NCI-H2227 treated with DMSO at 0.1 percent for 48 hours (cell line): ENCODE measurements around the gene AEBP2.
"Not testable (repeated sequence)": the region's sequence is repeated elsewhere in the genome, so short reads cannot be mapped to it uniquely, and the experiment has no call there.

Experiments
- DNase-seq: peaks from one replicate; lab custom pipeline; 2025; lab: John Stamatoyannopoulos, UW

AEBP2 gene

DNA sequence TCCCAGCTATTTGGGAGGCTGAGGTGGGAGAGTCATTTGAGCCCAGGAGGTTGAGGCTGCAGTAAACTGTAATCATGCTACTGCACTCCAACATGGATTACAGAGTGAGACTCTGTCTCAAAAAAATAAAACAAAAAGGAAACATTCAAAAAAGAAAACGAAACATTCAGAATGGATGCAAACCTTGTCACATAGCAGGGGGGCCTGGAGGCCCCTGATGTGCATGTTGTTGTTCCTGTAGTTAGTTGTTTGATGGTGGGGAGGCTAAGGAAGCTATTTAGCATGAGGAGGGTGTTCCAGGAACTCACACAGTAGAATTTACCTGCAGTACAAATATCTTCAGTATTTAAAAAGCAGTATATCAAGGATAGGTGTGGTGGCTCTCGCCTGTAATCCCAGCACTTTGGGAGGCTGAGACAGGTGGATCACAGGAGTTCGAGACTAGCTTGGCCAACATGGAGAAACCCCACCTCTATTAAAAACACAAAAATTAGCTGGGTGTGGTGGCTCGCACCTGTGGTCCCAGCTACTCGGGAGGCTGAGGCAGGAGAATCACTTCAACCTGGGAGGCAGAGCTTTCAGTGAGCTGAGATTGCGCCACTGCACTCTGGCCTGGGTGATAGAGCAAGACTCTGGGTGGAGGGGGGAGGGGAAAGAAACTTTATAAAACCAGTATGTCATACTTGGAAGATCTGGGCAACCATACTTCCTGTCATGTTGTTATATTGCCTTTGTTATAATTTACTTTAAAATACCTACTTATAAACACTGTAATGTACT, 17.6 kb upstream of the AEBP2 start:
- DNase-seq: no peak

DNA sequence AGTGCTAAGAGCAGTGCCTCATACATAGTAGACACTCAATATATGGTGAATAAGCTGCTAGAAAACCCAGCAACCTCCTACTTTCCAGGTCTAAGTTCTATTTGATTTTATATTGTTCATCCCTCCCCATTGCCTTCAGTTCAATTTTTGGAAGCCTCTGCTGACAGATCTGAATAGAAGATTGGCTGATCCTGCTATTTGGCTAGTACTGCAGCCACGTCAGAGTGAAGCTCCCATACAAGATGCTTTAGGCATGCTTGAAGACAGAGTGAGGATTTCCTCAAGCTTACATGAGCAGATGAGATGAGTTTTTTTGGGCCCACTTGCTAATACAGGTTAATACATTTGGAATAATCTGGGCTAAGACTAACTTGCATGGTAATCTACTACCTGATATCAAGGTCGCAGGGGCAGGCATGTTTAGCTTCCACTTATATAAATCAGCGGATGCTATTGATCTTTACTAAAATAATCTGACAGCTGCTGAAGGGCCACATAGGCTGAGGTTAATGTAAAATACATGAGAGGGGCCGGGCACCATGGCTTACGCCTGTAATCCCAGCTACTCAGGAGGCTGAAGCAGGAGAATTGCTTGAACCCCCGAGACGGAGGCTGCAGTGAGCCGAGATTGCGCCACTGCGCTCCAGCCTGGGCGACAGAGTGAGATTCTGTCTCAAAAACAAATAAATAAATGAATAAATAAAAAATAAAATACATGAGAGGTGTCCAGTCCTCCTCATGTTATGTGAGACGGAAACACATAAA, 15.9 kb upstream of the AEBP2 start:
- DNase-seq: no peak

DNA sequence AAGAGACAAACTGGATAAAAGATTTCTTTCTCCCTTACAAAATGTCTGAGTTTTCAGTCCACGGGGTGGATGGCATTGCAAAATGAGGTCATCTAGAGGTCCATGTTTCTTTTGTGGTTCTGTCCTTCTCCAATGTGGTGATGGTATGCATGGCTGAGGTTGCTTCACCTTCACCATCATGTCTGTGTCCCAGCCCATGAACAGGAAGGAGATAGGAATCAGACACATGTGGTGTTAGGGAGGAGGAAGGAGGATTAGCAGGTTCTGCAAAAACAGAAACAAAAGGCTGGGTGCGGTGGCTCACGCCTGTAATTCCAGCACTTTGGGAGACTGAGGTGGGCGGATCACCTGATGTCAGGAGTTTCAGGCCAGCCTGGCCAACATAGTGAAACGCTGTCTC, 11.0 kb upstream of the AEBP2 start:
- no peak for DNase-seq

DNA sequence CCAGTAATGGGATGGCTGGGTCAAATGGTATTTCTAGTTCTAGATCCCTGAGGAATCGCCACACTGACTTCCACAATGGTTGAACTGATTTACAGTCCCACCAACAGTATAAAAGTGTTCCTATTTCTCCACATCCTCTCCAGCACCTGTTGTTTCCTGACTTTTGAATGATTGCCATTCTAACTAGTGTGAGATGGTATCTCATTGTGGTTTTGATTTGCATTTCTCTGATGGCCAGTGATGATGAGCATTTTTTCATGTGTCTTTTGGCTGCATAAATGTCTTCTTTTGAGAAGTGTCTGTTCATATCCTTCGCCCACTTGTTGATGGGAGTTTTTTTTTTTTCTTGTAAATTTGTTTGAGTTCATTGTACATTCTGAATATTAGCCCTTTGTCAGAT, 9.8 kb upstream of the AEBP2 start:
- not testable (repeated sequence) for DNase-seq

DNA sequence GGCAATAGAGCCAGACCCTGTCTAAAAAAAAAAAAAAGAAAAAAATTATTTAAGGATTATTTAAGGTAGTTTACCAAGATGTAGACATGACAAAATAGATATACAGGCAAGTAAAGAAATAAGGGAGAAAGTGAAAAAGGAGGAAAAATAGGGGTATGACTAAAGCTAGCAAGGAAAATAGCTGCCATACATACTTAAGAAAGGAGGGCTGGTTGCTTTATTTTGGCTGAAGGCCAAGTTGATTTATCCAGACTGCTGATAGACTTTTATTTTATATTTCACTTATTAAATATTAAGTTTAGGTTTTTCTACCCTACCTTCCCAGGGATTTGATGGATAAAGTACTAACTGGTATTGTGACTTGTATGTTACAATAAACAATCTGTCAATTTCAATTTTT, 8.3 kb upstream of the AEBP2 start:
- DNase-seq: no peak

DNA sequence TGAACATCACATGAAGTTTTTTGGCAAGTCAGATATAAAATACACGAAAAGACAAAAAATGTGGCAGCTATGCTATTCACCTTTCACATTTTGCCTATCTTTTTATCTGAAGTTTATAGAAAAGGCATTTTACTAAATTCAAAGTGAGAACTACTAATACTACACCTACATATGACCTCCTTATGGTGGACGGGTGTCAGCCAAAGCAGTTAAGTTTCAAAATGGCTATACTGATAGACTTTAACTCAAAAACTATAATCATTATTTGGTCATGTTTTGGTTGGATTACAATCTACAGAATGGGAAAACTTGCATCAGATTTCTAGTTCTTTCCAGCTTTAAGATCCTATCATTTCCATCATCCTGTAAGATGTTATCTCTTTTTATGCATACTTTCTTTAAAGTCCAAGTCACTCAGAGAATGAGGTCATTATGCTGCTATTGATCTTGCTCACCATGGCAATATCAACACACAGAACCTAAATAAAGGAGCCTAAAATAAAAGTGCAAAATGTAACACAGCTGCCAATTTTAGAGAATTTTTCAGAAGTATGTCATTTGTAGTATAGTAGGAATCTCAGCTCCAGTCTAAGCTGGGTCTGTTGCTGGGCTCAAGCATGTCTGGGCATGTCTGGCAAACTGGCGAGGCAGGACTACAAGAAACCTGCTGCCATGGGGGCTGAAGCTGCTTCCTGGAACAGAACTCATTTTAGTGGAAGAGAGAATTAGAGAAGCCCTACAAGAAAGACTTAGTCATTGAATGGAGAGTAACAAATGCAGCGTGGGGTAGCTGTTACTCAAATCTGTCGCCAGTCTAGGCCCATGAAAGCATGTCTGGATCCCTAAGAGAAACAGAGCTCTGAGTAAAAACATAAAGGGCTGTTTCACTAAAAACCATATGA, 7.6 kb upstream of the AEBP2 start:
- DNase-seq: no peak

DNA sequence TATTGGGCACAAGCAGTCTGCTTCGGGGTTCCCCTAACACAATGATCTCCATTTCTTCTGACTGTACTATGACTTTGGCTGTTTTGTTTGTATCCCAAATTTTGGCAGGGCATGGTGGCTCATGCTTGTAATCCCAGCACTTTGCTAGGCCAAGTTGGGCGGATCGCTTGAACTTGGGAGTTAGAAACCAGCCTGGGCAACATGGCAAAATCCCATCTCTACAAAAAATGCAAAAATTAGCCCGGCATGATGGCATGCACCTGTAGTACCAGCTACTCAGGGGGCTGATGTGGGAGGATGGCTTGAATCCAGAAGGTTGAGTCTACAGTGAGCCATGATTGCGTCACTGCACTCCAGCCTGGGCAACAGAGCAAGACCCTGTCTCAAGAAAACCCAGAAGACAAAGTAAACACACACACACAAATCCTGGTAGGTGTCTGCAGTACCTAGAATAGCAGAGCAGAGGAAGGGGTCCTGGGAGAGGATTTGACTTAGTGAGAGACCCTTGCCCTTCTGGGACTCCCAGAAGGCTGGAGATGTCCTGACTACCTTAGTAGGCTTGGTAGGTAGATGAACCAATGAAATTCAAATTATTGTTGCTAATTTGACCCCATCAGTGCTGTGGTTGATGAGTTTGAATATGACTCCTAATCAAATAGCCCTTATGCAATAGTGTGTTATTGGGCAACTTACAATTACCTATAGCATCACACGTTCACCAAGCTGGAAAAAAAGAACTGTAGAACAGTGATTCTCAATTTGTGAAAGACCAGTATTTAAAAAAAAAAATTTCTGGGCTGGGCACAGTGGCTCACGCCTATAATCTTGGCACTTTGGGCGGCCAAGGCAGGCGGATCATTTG, 6.8 kb upstream of the AEBP2 start:
- no peak for DNase-seq

DNA sequence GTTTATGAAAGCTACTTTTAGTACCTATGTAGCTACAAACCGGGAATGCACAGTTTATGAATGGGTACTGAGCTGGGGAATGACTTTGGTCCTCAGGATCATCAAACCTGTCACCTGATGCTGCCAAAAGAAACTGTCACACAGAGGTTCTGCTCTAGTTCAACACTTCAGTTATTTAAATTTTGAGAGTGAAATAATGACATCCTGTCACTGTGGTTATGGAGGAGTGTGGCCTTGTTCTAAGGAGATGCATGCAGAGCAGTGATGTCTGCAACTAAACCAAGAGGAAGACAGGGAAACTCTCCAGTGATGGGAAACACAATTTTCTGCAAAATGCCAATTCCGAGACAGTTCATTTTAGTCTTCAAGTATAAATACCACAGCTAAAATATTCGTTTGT, 4.8 kb upstream of the AEBP2 start:
- no peak for DNase-seq

DNA sequence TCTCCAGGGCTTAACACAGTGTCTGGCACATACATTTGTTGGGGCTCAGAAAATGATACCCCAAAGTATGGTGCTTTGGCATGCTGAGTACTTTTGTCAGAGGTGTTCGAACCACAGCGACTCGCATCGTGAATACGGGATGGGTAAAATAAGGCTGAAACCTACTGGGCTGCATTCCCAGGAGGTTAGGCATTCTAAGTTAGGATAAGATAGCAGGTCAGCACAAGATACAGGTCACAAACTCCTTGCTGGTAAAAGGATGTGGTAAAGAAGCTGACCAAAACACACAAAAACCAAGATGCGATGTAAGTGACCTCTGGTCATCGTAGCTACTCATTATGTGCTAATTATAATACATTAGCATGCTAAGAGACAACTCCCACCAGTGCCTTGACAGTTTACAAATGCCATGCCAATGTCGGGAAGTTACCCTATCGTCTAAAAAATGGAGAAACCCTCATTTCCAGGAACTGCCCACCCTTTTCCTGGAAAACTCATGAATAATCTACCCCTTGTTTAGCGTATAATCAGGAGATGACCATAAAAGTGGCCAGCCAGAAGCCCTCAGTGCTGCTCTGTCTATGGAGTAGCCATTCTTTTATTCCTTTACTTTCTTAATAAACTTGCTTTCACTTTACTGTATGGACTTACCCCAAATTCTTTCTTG, 3.3 kb upstream of the AEBP2 start:
- DNase-seq: no peak

DNA sequence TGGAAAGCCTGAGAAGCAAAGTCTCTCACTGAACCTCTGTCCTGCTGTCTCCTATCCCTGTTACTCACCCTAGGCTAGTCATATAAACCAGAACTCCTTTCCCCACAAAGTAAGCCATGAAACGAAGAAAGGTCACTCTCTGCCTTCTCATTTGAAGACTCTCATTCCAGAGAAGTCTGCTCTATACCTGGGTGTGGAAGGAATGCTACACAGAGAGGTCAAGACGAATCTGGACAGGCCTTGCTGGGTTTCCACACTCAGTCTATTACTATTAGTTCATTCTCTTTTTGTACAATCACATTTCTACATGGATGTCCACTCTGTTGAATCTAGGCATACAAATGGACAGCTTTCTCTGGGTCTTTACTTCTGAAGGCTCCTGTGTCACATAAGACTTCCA, 2.4 kb upstream of the AEBP2 start:
- no peak for DNase-seq

DNA sequence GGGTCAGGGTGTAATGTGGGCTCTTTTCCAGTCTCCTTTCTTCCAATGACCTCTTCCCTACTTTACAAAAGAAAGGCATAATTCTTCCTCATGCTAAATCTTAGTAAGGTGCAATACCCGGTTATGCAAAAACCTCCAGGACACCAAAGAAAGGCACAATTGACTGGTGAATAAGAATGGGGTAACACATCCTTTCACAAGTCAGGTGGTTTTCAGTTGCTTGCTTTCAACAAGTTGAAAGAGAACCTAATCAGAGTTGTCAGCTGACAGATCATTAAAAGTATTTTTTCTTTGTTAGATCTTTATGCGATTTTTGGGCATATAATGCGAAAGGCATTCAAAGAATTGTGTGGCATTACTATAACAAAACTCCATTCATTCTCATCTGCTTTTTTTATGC, 1.3 kb upstream of the AEBP2 start:
- DNase-seq: no peak

DNA sequence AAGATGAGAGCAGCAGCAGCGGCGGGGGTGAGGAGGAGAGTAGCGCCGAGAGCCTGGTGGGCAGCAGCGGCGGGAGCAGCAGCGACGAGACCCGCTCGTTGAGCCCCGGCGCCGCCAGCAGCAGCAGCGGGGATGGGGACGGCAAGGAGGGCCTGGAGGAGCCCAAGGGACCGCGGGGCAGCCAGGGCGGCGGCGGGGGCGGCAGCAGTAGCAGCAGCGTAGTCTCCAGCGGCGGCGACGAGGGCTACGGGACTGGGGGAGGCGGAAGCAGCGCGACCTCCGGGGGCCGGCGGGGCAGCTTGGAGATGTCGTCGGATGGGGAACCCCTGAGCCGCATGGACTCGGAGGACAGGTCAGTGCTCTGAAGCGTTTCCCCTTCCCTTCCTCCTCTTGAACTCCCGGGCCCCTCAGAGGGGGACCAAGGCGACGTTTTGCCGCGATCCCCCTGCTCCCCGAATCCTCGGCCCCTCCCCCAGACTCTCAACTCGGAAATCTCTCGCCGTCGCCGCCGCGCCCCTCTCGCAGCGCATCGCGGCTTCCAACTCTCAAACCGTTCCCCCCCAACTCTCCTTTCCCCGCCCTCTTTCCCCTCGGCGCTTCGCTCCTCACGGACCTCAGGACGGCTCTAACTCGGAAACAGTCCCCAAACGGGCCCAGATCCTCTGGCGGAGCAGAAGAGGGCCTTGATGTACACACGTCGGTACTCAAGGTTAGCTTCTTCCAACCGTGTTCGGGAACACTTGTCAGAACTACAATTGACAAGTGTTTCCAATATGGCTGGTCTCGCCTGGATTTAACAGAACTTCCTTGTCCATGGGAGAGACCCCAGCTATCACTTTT, 947 bp downstream of the AEBP2 start:
- no peak for DNase-seq

DNA sequence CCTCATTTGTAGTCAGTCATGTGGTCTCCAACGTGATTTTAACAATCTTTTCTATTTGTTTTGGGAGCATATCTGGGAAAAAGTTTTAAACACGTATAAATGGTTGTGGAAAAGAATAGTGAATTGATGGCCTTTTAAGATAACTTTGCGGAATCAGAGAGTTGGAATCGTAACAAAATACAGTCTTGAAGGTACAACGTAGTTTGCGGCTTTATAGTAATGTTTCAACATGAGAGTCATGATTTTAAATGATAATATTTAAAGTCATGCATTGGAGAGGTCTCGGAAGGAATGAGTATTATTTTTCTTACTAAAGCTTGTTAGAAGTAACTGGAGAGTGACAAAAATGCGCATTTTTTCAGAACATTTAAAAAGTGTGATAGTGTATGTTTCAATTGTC, 1.6 kb downstream of the AEBP2 start:
- DNase-seq: no peak

DNA sequence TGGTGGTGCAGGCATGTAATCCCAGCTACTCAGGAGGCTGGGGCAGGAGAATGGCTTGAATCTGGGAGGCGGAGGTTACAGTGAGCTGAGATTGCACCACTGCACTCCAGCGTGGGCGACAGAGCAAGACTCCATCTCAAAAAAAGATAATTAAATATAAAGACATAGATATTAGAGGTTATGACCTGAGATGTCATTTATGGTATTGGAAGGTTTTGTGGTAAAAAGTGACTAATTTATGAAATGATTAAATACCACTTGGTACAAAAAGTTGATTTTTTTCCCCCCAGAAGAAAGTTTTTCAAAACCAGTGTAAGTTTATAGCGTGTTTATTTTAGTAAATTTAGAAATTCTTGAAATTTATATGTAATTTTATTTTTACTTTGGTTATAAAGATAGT, 4.3 kb downstream of the AEBP2 start:
- DNase-seq: no peak

DNA sequence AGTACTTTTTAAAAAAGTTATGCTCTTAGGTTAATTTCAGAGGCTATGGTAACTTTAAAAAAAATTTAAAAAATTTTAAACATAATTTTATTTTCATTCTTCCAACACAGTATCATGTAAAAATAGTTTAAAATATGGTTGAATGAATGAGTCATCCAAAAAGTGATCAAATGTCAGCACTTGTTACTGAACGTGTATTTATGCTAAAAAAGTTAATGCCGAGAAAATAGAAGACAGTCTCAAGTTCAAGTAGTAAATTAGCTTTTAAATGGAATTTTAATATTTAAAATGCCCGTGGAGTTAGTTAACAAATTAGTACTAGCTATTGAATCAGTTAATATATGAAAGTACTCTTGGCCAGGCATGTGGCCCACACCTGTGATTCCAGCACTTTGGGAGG, 4.8 kb downstream of the AEBP2 start:
- DNase-seq: no peak

DNA sequence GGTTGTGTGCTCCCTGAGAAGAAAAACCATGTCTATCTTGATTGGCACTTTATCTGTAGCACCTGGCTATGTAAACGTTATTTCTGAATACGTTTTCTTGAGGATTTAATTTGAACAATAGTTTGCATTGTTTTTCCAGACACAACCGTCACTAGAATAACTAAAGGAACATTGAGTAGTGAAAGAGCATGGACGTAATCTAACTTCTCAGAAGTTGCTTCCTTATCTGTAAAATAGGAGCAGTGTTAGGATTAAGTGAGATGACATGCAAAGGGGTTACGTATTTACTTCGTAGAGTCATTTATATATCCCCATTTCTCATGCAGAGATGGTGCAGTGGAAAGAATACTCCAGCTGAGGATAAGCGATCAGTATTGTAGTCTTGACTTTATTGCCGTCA, 8.1 kb downstream of the AEBP2 start:
- DNase-seq: no peak

DNA sequence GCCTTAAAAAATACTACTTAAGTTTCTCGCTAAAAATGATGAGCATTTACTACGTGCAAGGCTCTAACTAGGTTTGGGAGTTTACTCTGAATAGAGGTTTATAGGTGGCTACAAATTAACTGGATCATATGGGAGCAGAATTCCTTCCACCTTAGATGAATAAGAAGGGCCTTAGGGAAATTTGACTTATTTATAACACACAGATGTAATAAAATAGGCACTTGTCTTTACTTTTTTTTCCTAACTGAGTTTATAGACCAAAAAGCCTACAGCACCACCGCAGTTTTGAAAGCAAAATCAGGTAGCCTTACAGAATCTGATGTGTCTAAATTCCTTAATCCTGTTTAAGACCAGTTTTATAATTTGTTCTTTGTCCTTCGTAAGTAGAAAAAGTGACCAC, 10.5 kb downstream of the AEBP2 start:
- no peak for DNase-seq

DNA sequence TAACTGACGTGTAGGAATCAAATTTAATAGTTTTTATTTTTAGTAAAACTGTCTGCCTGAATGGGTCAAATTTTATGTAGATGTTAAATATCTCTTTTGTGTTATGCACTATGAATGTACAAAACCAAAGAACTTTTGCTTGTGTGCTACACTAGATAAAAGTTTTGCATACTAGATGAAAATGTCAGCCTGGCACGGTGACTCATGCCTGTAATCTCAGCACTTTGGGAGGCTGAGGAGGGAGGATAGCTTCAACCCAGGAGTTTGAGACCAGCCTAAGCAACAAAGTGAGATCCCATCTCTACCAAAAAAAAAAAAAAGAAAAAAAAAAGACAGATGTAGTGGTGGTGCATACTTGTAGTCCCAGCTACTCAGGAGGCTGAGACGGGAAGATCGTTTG, 11.1 kb downstream of the AEBP2 start:
- no peak for DNase-seq

DNA sequence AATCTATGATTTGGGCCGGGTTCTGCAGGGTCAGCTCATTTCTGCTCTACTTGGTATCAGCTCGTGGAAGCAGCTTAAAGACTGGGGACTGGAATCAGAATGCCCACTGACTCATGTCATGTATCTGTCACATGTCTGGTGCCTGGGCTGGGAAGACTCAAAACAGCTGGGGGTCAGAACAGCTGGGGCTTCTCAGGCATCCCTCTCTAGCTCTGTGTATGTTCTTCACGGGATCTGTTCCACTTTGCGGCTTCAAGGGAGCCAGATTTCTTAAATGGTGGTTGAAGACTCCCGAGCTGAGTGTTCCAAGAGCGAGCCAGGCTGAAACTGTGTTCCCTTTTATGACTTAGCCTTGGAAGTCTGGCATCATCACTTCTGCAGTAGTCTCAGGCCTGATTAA, 11.9 kb downstream of the AEBP2 start:
- DNase-seq: no peak

DNA sequence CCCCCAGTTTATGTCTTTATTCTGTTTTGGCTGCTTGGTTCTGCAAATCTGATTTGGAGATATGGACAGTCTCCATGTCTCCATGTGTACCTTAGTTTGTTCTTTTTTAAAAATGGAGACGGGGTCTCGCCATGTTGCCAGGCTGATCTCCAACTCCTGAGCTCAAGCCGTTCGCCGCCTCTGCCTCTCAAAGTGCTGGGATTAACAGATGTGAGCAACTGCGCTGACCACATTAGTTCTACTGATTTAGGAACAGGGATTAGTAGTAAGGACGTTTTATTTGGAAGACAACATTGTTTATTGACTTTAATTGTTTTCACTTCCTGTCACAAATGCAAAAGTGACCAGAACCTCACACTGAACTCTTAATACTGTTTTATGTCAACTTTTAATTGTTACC, 14.7 kb downstream of the AEBP2 start:
- no peak for DNase-seq
